H1 (cell line): ENCODE results near the gene GPR160. TPM values are rescaled to one million over a fixed set of nuclear protein-coding genes. Genes with fewer than 3 reads are reported as not detected.

Experiments used
- CTCF ChIA-PET: fragments of 300-600 bp; sonication (Branson Sonifier 250); formaldehyde crosslinking; loops from one replicate; lab custom pipeline; 2021; ENCODE audit not compliant: partially characterized antibody; lab: Charles Lee
- POLR2A ChIA-PET: fragments of 300-600 bp; sonication (Branson Sonifier 250); formaldehyde crosslinking; loops from one replicate; lab custom pipeline; 2021; ENCODE audit warnings: inconsistent platforms; ENCODE audit not compliant: partially characterized antibody; lab: Charles Lee
- DNase-seq, 2 experiments: peaks; one replicate each; pipeline versions ENCODE4 v3.0.0 to v3.0.0-alpha.2; 2010 to 2022; ENCODE audit warnings: low spot score in 2 of 2, low read depth in 1 of 2, mixed read lengths in 1 of 2
- FAIRE-seq: peaks from 2 replicates; lab custom pipeline; 2011; peaks lifted over from hg19 to GRCh38; lab: Jason Lieb, UNC
- H2AFZ ChIP-seq: 2 replicates; pipeline ENCODE4 v1.8.1; 2012; ENCODE audit warnings: low read length, inconsistent platforms
- H2AK5ac ChIP-seq: 2 replicates; pipeline ENCODE4 v1.6.1; 2013; ENCODE audit warnings: low read depth, low read length
- H2BK120ac ChIP-seq: replicated peaks from 2 replicates; pipeline ENCODE3; 2013; ENCODE audit warnings: low read depth, low read length, inconsistent platforms
- H2BK12ac ChIP-seq: 2 replicates; pipeline ENCODE4 v1.6.1; 2013; ENCODE audit warnings: low read depth, low read length
- H2BK15ac ChIP-seq: 2 replicates; pipeline ENCODE4 v1.6.1; 2013; ENCODE audit warnings: low read length
- H2BK20ac ChIP-seq: 2 replicates; pipeline ENCODE4 v1.6.1; 2013; ENCODE audit warnings: low read length
- H2BK5ac ChIP-seq: 2 replicates; pipeline ENCODE4 v1.6.1; 2013; ENCODE audit warnings: low read depth, low read length
- H3K14ac ChIP-seq: 2 replicates; pipeline ENCODE4 v1.6.1; 2013; ENCODE audit warnings: inconsistent platforms; ENCODE audit not compliant: insufficient read length
- H3K18ac ChIP-seq: 2 replicates; pipeline ENCODE4 v1.6.1; 2013; ENCODE audit warnings: low read length; ENCODE audit errors: extremely low read depth
- H3K23ac ChIP-seq: 2 replicates; pipeline ENCODE4 v1.6.1; 2013; ENCODE audit warnings: inconsistent platforms; ENCODE audit not compliant: insufficient read length
- H3K23me2 ChIP-seq: 2 replicates; pipeline ENCODE4 v1.6.1; 2013; ENCODE audit warnings: low read depth, low read length
- H3K27ac ChIP-seq: 2 replicates; pipeline ENCODE4 v1.6.1; 2011; ENCODE audit warnings: low read depth, low read length, inconsistent platforms
- H3K27me3 ChIP-seq, 4 experiments: replicated peaks in 1 of 4; 1 replicate in 1 of 4; 2 replicates in 3 of 4; pipeline versions ENCODE4 v1.6.1 to v1.8.1; 2011 to 2013; ENCODE audit warnings: low read length in 3 of 4, mild to moderate bottlenecking in 3 of 4, inconsistent platforms in 2 of 4, mixed read lengths in 2 of 4, moderate library complexity in 1 of 4; ENCODE audit not compliant: control insufficient read depth in 3 of 4, insufficient read depth in 3 of 4; ENCODE audit errors: extremely low read depth in 1 of 4
- H3K36me3 ChIP-seq, 4 experiments: 2 replicates each; pipeline versions ENCODE4 v1.6.1 to v1.8.1; 2011 to 2013; ENCODE audit warnings: mild to moderate bottlenecking in 4 of 4, low read length in 3 of 4, moderate library complexity in 2 of 4, control low read depth in 1 of 4, inconsistent platforms in 1 of 4; ENCODE audit not compliant: insufficient read depth in 4 of 4, control insufficient read depth in 2 of 4
- H3K4ac ChIP-seq: replicated peaks from 2 replicates; pipeline ENCODE3; 2013; ENCODE audit warnings: low read length, low read depth, mixed read lengths, inconsistent platforms; ENCODE audit not compliant: insufficient read length
- H3K4me1 ChIP-seq, 4 experiments: replicated peaks in 1 of 4; 1 replicate in 1 of 4; 2 replicates in 3 of 4; pipeline versions ENCODE4 v1.6.1 to v1.8.1; 2011 to 2013; ENCODE audit warnings: low read length in 3 of 4, inconsistent platforms in 2 of 4, mixed read lengths in 1 of 4; ENCODE audit not compliant: insufficient read depth in 4 of 4, control insufficient read depth in 3 of 4
- H3K4me2 ChIP-seq, 2 experiments: 2 replicates each; pipeline versions ENCODE4 v1.6.1 to v1.8.1; 2011 to 2013; ENCODE audit warnings: low read depth in 2 of 2, low read length in 2 of 2, control low read depth in 1 of 2, inconsistent platforms in 1 of 2, mild to moderate bottlenecking in 1 of 2; ENCODE audit not compliant: insufficient read depth in 1 of 2
- H3K4me3 ChIP-seq, 4 experiments: fragments of 200-600, 300-600 bp in 1 of 4; sonication (generic), shearing (Covaris generic), sonication (Bioruptor Twin) in 1 of 4; 2 replicates each; pipeline versions ENCODE4 v1.5.1 to v1.8.1; 2011 to 2016; ENCODE audit warnings: low read length in 4 of 4, low read depth in 3 of 4, control low read depth in 2 of 4, inconsistent platforms in 2 of 4, mild to moderate bottlenecking in 2 of 4, mixed read lengths in 1 of 4, moderate library complexity in 1 of 4; ENCODE audit not compliant: insufficient read depth in 2 of 4; ENCODE audit errors: extremely low read depth in 1 of 4
- H3K56ac ChIP-seq: replicated peaks from 2 replicates; pipeline ENCODE3; 2013; ENCODE audit warnings: low read depth, mild to moderate bottlenecking, mixed read lengths, low read length, inconsistent platforms; ENCODE audit not compliant: insufficient read length
- H3K79me1 ChIP-seq: 2 replicates; pipeline ENCODE4 v1.6.1; 2013; ENCODE audit warnings: low read depth, low read length, control low read depth
- H3K79me2 ChIP-seq, 2 experiments: 2 replicates each; pipeline versions ENCODE4 v1.6.1 to v1.8.1; 2012 to 2013; ENCODE audit warnings: low read length in 2 of 2, mild to moderate bottlenecking in 2 of 2, inconsistent platforms in 1 of 2; ENCODE audit not compliant: insufficient read depth in 2 of 2, control insufficient read depth in 1 of 2
- H3K9ac ChIP-seq, 4 experiments: replicated peaks in 1 of 4; 1 replicate in 1 of 4; 2 replicates in 3 of 4; pipeline versions ENCODE4 v1.6.1 to v1.8.1; 2011 to 2013; ENCODE audit warnings: low read depth in 3 of 4, low read length in 3 of 4, control low read depth in 2 of 4, mild to moderate bottlenecking in 2 of 4, moderate library complexity in 2 of 4, inconsistent platforms in 1 of 4; ENCODE audit errors: extremely low read depth in 1 of 4
- H3K9me3 ChIP-seq, 2 experiments: 2 replicates each; pipeline versions ENCODE4 v1.6.1 to v1.8.1; 2012 to 2013; ENCODE audit warnings: mild to moderate bottlenecking in 2 of 2, moderate library complexity in 2 of 2, control low read depth in 1 of 2, inconsistent platforms in 1 of 2, low read depth in 1 of 2, low read length in 1 of 2, mixed read lengths in 1 of 2; ENCODE audit not compliant: insufficient read depth in 2 of 2
- H4K20me1 ChIP-seq, 2 experiments: replicated peaks in 1 of 2; 2 replicates each; pipeline versions ENCODE3 to v1.8.1; 2011 to 2013; ENCODE audit warnings: inconsistent platforms in 2 of 2, low read length in 2 of 2, mild to moderate bottlenecking in 1 of 2; ENCODE audit not compliant: insufficient read depth in 2 of 2, control insufficient read depth in 1 of 2
- H4K5ac ChIP-seq: 2 replicates; pipeline ENCODE4 v1.6.1; 2013; ENCODE audit warnings: low read length, low read depth, mixed read lengths, inconsistent platforms; ENCODE audit not compliant: insufficient read length
- H4K8ac ChIP-seq: 2 replicates; pipeline ENCODE4 v1.8.0; 2013; ENCODE audit warnings: mild to moderate bottlenecking, moderate library complexity, low read length, inconsistent platforms; ENCODE audit not compliant: insufficient read depth; ENCODE audit errors: extremely low read depth
- H4K91ac ChIP-seq: replicated peaks from 2 replicates; pipeline ENCODE3; 2013; ENCODE audit warnings: low read length, mixed read lengths, inconsistent platforms; ENCODE audit not compliant: insufficient read length
- ASH2L ChIP-seq: fragments of 200-600, 300-600 bp; sonication (generic); IDR thresholded peaks from one replicate; pipeline ENCODE4 v1.7.1; 2017; ENCODE audit warnings: low read length
- RAD21 ChIP-seq, 2 experiments: IDR thresholded peaks in 1 of 2; conservative IDR thresholded peaks in 1 of 2; 2 replicates each; pipeline ENCODE4 v1.6.1; 2011; ENCODE audit warnings: low read depth in 2 of 2, low read length in 2 of 2, improper control_type of control experiment in 1 of 2, inconsistent platforms in 1 of 2, mild to moderate bottlenecking in 1 of 2, moderate library complexity in 1 of 2
- WGBS, 2 experiments: shearing (Covaris generic) in 1 of 2; methylation state at CpG; one replicate each; pipeline versions ENCODE4 v1.1.6 to v1.1.7; 2013 to 2015; ENCODE audit warnings: low lambda C conversion rate in 2 of 2, mixed read lengths in 2 of 2, inconsistent platforms in 1 of 2, low coverage in 1 of 2, missing lambda C conversion rate in 1 of 2; ENCODE audit not compliant: insufficient replicate concordance in 2 of 2, insufficient coverage in 1 of 2, insufficient read length in 1 of 2; ENCODE audit errors: extremely low coverage in 1 of 2, missing lambda C conversion rate in 1 of 2; 5-methylcytosine and 5-hydroxymethylcytosine counted together
- polyA plus RNA-seq, 7 experiments: library from polyadenylated mRNA; depleted of rRNA in 3 of 7; stranded (reverse) in 5 of 7; unstranded in 2 of 7; fragments of >200 nt in 5 of 7; fragments of 200-250 nt in 2 of 7; gene quantifications; 1 replicate in 5 of 7; 2 replicates in 1 of 7; 4 replicates in 1 of 7; pipeline versions ENCODE4 v1.2.1 to v1.2.3, GENCODE V29; 2011 to 2013; ENCODE audit warnings: missing spikeins in 2 of 7, mixed read lengths in 2 of 7
- total RNA-seq: library from RNA; stranded (reverse); fragmentation: NEBNext Ultra II Directional; extraction: Animal tissue kit (Norgen Biotek cat#: 25700); gene quantifications from 2 replicates; pipeline ENCODE4 v1.2.1, GENCODE V29; 2021
- TF ChIP-seq, protein P1 (sequence below), 3 experiments: IDR thresholded peaks; 1 replicate in 2 of 3; 2 replicates in 1 of 3; pipeline versions ENCODE4 v1.5.1 to v1.6.1; 2011; ENCODE audit warnings: low read length in 3 of 3, mild to moderate bottlenecking in 3 of 3, inconsistent platforms in 2 of 3, low read depth in 1 of 3, moderate library complexity in 1 of 3; ENCODE audit not compliant: insufficient read depth in 1 of 3; ENCODE audit errors: control extremely low read depth in 1 of 3

The GPR160 gene
- total and polyA plus RNA-seq, 2 of the 8 experiments (the other 6 are each of a cell fraction or from before 2014, with no cell fraction given), result 14.3 to 16.6 TPM

DNA sequence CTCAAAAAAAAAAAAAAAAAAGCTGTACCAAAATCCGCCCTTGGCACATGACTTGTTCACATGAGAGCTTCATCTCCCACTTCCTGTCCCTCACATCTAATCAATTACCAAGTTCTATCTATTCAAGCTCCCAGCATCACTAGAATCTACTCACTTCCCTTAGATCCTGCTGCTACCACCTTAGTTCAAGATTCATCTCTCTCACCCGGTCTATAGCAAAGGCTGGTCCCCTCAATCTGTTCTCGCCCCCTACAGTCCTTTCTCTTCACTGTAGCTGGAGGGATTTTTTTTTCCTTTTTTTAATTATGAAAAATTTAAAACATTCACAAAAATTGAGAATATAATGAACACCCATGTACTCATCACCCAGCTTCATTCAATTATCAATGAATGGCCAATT is 16.7 kb upstream of the GPR160 start:
- CTCF ChIA-PET, result interaction anchor here (0.6 to 5.1 kb wide), 29 partner anchors 8 to 1294 kb away, joined by 3 to 42 read pairs (median 4); partner anchors contain the start of genes LRRC31 and SEC62
- Histone ChIP-seq H3K23ac (no peak overlapping the region), H3K27me3 (no peaks in the 10 kb centered on the region), H3K14ac (no peak overlapping the region), H3K9me3 (no peaks in the 10 kb centered on the region), H3K4ac (no peak overlapping the region), H3K9ac (no peak overlapping the region), H2BK120ac (no peak overlapping the region), H3K4me2 (no peak overlapping the region), H3K79me2 (no peaks in the 10 kb centered on the region), H3K36me3 (no peaks in the 10 kb centered on the region), H3K4me3 (no peak overlapping the region), H2AFZ (no peak overlapping the region), H3K56ac (no peak overlapping the region), H4K20me1 (no peaks in the 10 kb centered on the region), H2BK5ac (no peak overlapping the region), H3K18ac (no peak overlapping the region), H4K91ac (no peak overlapping the region), H2BK20ac (no peak overlapping the region), H4K8ac (no peak overlapping the region), H3K4me1 (no peaks in the 10 kb centered on the region), H3K23me2 (no peaks in the 10 kb centered on the region), H3K79me1 (no peaks in the 10 kb centered on the region), H3K27ac (no peak overlapping the region), H4K5ac (no peak overlapping the region), H2BK12ac (no peak overlapping the region), H2BK15ac (no peak overlapping the region), H2AK5ac (no peak overlapping the region)
- DNase-seq (no peak), FAIRE-seq (no peak)
- TF ChIP-seq, protein P1, sequence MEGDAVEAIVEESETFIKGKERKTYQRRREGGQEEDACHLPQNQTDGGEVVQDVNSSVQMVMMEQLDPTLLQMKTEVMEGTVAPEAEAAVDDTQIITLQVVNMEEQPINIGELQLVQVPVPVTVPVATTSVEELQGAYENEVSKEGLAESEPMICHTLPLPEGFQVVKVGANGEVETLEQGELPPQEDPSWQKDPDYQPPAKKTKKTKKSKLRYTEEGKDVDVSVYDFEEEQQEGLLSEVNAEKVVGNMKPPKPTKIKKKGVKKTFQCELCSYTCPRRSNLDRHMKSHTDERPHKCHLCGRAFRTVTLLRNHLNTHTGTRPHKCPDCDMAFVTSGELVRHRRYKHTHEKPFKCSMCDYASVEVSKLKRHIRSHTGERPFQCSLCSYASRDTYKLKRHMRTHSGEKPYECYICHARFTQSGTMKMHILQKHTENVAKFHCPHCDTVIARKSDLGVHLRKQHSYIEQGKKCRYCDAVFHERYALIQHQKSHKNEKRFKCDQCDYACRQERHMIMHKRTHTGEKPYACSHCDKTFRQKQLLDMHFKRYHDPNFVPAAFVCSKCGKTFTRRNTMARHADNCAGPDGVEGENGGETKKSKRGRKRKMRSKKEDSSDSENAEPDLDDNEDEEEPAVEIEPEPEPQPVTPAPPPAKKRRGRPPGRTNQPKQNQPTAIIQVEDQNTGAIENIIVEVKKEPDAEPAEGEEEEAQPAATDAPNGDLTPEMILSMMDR (IDR thresholded peaks at IDR 0.05; ENCODE audit: control extremely low read depth in 1 of 3, insufficient read depth in 1 of 3, low read depth in 1 of 3, low read length in 3 of 3), result peak in 2 of 3 experiments; percentile 29 to 35; a peak in 2 of 4 replicates
- TF ChIP-seq RAD21 (IDR thresholded peaks at IDR 0.05 in 1 of 2, conservative IDR thresholded peaks at IDR 0.05 in 1 of 2; ENCODE audit: low read depth in 2 of 2, low read length in 2 of 2) (peak; percentile 53 to 54), ASH2L (no peak)
- WGBS, 2 experiments, result 63% methylated on average over 3 of the region's 3 CpGs; no CpG with 5 or more reads in 1 of the 2 experiments
- POLR2A ChIA-PET, result interaction anchor here (0.6 to 0.7 kb wide), 2 partner anchors 65 to 215 kb away, joined by 3 to 4 read pairs; no protein-coding TSS in a partner anchor
